DLD1 (cell line): ENCODE data around the gene CA14.
"Not testable (repeated sequence)": the region's sequence is repeated elsewhere in the genome, so short reads cannot be mapped to it uniquely, and the experiment has no call there.

Source experiments
- in situ Hi-C: cut with HindIII; loops from 2 replicates; pipeline ENCODE4 v1.10.0; 2017; ENCODE audit warnings: low sequenced_read_pairs

The CA14 gene

DNA sequence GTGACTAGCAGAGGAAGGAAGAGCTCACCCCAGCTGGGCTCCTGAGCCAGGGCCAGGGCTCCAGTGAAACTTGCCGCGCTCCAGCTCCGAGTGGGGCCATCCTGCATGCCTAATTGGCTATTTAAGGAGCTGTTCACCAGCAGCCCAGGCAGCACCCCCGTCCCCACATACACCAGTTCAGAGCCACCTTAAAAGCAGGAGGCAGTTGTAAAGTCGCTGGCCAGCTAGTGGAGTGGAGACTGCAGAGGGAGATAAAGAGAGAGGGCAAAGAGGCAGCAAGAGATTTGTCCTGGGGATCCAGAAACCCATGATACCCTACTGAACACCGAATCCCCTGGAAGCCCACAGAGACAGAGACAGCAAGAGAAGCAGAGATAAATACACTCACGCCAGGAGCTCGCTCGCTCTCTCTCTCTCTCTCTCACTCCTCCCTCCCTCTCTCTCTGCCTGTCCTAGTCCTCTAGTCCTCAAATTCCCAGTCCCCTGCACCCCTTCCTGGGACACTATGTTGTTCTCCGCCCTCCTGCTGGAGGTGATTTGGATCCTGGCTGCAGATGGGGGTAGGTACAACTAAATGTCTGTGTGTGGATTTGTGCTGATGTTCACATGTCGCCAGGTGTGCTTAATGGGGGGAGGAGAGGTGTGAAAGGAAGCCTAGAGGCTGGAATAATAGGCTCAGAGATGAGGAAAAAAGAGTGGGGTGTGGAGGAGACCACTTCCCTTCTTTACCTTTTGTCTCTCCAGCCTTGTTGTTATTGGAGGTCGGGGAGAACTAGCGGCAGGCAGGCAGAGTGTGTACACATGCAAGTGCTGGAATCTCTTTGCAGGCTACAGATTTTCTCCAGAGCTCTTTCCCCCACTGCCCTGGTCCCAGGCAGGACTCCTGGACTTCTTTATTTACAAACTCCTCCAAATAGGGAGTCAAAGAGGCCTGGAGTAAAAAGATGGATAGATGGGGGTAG lies at the start of gene CA14:
TSS of gene CA14 (plus strand) at position 151 of the 962 bp plus-strand sequence. CDS start at position 506, 355 bp downstream.
- in situ Hi-C loops, result no loop called here

DNA sequence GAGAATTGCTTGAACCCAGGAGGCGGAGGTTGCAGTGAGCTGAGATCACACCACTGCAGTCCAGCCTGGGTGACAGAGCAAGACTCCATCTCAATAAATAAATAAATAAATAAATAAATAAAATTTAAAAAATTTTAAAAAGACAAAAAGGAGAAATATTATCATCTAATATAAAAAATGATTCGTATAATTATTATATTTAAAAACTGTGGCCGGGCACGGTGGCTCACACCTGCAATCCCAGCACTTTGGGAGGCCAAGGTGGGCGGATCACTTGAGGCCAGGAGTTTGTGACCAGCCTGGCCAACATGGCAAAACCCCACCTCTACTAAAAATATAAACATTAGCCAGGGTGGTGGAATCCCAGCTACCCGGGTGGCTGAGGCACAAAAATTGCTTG lies 49.1 kb upstream of the CA14 start:
- in situ Hi-C loops, result not testable (repeated sequence)

GRCh38 chr1:150210091-150210490 lies 47.5 kb upstream of the CA14 start:
- in situ Hi-C loops, result no loop called here

DNA sequence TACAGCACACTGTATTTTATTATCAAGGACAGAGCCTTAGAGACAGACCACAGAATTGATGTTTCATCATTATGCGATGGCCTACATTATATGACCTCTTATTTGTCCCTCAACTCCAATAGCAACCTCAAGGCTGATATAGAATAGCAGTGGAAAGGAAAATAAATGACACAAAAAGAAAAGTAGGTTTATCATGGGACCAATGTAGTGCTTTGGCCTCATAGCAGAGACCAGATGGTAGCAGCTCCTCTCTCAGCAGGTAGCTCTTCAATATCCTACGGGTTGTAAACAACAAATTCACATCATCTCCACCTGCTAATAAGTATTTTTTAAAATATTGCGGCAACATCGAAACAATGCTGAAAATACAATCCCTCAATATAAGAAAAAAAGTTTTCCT lies 46.9 kb upstream of the CA14 start:
- in situ Hi-C loops, result no loop called here

DNA sequence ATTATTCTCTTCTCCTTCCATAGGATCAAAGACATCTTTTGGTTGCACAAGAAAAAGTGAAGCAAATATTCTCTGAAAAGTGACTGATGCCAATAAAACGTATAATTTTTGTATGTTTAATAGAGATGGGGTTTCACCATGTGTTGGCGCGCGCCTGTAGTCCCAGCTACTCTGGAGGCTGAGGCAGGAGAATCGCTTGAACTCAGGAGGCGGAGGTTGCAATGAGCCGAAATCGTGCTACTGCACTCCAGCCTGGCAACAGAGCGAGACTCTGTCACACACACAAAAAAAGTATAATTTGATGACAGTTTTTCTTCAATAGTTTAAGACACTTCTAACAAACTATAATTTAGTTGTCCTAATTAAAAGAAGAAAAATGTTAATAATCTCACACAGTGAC lies 45.5 kb upstream of the CA14 start:
- in situ Hi-C loops, result no loop called here

DNA sequence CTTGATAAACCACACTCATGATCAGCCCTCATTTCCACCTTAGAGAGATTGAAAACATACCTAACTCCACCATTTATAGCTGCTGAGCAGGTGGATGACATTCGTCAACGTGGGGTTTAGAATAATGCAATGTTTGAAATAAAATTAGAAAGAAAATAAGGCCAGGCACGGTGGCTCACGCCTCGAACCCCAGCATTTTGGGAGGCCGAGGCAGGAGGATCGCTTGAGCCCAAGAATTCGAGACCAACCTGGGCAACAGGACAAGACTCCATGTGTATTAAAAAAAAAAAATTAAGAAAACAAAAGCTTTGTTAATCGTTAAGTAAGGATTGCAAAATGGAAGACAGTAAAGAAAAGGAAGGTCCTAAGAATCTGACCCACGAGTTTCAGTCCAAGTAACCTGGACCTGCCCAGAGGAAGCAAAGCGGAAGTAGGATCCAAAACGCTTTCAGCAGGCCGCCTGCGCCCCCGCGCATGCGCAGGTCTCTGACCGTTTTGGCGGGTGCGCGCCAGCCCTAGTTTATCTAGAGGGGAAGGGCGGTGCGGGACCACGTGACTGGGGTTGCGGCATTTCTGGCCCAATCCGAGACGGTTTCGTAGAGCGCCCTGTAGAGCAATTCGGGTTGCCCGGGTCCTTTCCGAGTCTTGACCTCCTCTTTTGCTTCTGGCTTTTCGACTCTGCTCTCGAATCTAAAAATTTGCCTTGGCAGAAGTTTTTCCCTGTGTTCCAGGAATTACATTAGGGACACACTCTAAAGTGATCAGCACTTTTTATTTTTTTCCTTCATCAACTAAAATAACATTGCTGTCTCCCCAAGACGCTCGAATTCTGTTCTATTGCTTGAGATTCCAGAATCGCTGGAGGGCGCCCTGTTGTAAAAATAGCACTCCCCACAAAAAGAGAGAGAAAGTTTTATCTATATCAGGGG lies 44.1 kb upstream of the CA14 start:
- in situ Hi-C loops, result no loop called here

GRCh38 chr1:150214099-150214756 lies 43.3 kb upstream of the CA14 start:
- in situ Hi-C loops, result not testable (repeated sequence)

DNA sequence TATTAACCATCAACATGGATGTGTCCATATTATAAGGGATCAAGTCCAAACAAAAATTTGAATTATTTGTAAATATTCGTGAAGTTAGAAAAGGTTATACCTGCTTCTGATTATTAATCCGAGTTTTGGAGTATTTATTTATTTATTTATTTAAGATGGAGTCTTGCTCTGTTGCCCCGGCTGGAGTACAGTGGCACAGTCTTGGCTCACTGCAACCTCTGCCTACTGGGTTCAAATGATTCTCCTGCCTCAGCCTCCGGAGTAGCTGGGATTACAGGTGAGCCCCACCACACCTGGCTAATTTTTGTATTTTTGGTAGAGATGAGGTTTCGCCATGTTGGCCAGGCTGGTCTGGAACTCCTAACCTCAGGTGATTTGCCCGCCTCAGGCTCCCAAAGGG lies 41.7 kb upstream of the CA14 start:
- in situ Hi-C loops, result not testable (repeated sequence)

DNA sequence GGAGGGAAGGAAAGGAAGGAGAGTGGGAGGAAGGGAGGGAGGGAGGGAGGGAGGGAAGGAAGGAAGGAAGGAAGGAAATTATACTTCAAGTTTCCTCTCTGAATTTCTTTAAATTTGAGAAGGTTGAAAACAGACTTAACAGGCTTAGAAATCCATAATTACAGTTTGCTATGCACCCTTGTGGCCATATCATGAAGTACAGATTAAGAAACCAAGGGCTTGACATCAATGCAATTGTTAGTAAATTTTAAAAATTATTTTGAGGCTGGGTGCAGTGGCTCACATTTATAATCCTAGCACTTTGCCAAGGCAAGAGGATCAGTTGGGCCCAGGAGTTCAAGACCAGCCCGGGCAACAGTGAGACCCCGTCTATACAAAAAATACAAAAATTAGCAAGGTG lies 36.0 kb upstream of the CA14 start:
- in situ Hi-C loops, result no loop called here

GRCh38 chr1:150224983-150225382 lies 32.6 kb upstream of the CA14 start:
- in situ Hi-C loops, result no loop called here

GRCh38 chr1:150225546-150225945 lies 32.0 kb upstream of the CA14 start:
- in situ Hi-C loops, result no loop called here

- in situ Hi-C loops, result no loop called here
Observed at GRCh38 chr1:150226486-150226885, 31.1 kb upstream of the CA14 start.

DNA sequence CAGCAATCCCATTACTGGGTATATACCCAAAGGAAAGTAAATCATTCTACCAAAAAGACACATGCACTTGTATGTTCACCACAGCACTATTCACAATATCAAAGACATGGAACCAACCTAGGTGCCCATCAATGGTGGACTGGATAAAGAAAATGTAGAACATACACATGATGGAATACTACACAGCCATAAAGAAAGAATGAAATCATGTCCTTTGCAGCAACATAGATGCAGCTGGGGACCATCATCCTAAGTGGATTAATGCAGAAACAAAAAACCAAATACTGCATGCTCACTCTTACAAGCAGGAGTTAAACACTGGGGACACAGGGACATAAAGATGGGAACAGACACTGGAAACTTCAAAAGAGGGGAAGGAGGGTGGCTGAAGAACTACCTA lies 30.3 kb upstream of the CA14 start:
- in situ Hi-C loops, result no loop called here

DNA sequence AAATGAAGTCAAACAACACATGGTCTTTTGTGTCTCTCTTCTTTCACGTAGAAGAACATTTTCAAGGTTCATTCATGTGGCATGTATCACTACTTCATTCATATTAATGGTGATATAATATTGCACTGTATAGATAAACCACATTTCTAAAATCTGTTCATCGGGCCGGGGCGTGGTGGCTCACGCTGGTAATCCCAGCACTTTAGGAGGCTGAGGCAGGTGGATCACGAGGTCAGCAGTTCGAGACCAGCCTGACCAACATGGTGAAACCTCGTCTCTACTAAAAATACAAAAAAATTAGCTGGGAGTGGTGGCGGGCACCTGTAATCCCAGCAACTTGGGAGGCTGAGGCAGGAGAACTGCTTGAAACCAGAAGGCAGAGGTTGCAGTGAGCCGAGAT lies 29.3 kb upstream of the CA14 start:
- in situ Hi-C loops, result not testable (repeated sequence)

DNA sequence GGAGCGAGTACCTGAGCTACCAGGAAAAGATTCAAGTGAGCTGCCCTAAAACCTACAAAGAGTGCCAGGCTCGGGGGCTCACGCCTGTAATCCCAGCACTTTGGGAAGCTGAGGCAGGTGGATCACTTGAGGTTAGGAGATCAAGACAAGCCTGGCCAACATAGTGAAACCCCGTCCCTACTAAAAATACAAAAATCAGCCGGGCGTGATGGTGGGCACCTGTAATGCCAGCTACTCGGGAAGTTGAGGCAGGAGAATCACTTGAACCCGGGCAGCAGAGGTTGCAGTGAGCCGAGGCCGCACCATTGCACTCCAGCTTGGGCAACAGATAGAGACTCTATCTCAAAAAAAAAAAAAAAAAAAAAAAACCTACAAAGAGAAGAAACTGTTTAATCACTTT lies 24.7 kb upstream of the CA14 start:
- in situ Hi-C loops, result not testable (repeated sequence)

DNA sequence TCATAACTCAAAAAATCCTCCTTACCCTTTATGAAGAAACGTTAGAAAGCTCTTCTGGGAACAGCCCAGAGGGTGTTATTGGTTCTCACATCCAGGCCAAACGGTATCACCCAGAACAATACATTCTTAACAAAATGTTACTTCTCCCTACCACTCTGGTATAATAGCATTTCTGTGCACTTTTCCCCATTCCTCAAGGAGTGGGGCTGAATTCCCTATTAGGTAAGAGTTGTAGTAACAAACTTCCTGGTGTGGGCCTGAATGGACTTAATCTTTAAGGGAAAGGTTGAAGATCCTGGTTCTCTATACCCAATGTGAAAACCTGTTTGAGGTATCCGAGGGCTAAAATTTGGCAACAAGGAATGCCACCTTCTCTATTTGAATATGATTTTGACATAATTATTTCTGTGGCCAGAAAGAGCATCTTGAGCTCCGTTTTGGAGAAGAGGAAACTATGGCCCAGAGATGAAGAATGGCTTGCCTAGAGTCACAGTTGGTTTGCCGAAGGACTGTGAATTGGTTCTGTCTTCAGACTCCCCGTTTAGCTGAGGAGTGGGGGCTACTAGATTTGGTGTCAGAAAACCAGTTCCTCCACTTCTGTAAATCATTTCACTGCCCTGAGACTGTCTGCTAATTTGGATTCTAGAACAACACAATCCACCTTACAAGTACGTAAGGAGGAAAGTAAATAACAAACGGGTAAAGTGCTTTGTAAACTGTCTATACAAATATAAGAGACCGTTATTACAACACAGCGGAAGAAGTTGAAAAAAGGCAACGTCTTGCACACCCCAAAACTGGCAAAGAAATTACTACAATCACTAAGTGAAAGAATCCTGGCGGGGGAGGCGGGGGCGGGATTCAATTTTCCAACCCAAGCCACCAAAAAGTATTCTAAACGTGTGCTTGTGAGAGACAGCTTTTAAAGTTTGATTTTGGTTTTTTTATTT lies 23.9 kb upstream of the CA14 start:
- in situ Hi-C loops, result no loop called here

- in situ Hi-C loops, result no loop called here
Observed at GRCh38 chr1:150234309-150234565, 23.3 kb upstream of the CA14 start.

GRCh38 chr1:150234566-150235293 lies 22.8 kb upstream of the CA14 start:
- in situ Hi-C loops, result no loop called here

DNA sequence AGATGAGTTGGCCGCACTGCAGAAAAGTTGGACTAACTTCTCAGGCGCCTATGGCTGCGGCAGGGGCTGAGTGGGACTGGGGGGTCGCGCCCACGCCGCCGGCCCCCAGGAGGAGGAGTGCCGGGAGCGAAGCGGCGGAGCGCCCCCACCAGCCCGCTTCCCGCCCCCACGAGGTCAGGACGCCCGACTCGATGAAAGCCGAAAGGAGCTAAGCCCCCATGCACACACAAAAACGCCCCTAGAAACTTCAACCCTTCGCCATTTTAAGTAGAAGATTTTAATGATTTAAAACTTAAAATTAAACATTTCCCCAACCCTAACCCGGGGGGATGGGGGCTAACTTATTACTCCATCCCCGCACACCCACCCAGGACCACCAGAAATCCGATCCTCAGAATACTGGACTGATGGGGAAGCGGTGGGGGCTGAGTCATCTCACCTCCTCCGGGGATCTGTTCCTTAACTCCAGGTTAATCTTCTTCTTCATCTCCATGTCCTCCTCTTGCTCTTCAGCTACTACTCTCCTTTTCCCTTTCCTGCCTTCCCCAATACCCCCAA lies 22.2 kb upstream of the CA14 start:
- in situ Hi-C loops, result no loop called here
